PC-3 (cell line): Measurements from ENCODE around the gene SNCG. TPM values are rescaled to one million over a fixed set of nuclear protein-coding genes. Genes with fewer than 3 reads are reported as not detected.

Experiments
- ATAC-seq: fragments of 200-7000 bp; cut with Tn5 transposase; 2 replicates; pipeline ENCODE4 v1.9.1; 2020; ENCODE audit warnings: mild to moderate bottlenecking, moderate library complexity
- BruUV-seq: library from RNA; stranded (reverse); fragments of 400-500 nt; replicated peaks from 2 replicates; lab custom pipeline; 2021; lab: Mats Ljungman, UMichigan
- CTCF ChIA-PET: fragments of 300-600 bp; sonication (Branson Sonifier 250); formaldehyde crosslinking; loops from one replicate; lab custom pipeline; 2022; ENCODE audit warnings: antibody characterized with exemption; lab: Charles Lee
- POLR2A ChIA-PET: fragments of 300-600 bp; sonication (Branson Sonifier 250); formaldehyde crosslinking; loops from one replicate; lab custom pipeline; 2022; ENCODE audit warnings: antibody characterized with exemption; ENCODE audit not compliant: unreplicated experiment; lab: Charles Lee
- DNase-seq: peaks from one replicate; pipeline ENCODE4 v3.0.0-alpha.2; 2015
- H2AFZ ChIP-seq: fragments of 300-600 bp; sonication (generic); 2 replicates; pipeline ENCODE4 v1.6.0; 2016; ENCODE audit warnings: antibody characterized with exemption, low read length
- H3F3A ChIP-seq: fragments of 300-600 bp; sonication (generic); one replicate; pipeline ENCODE4 v1.6.0; 2017; ENCODE audit warnings: antibody characterized with exemption, low read length, control low read depth, mild to moderate bottlenecking; ENCODE audit not compliant: unreplicated experiment
- H3K27ac ChIP-seq: fragments of 300-600 bp; sonication (generic); 2 replicates; pipeline ENCODE4 v1.5.1; 2016; ENCODE audit warnings: mild to moderate bottlenecking, low read length
- H3K27me3 ChIP-seq: fragments of 300-600 bp; sonication (generic); 2 replicates; pipeline ENCODE4 v1.6.1; 2016; ENCODE audit warnings: low read length, mixed read lengths
- H3K36me3 ChIP-seq: fragments of 300-600 bp; sonication (generic); 2 replicates; pipeline ENCODE4 v1.6.1; 2016; ENCODE audit warnings: low read depth, mixed run types, low read length, mixed read lengths
- H3K4me1 ChIP-seq: fragments of 300-600 bp; sonication (generic); 2 replicates; pipeline ENCODE4 v1.5.1; 2016; ENCODE audit warnings: low read length; ENCODE audit not compliant: insufficient read depth
- H3K4me2 ChIP-seq: fragments of 300-600 bp; sonication (generic); 2 replicates; pipeline ENCODE4 v1.6.0; 2016; ENCODE audit warnings: low read length
- H3K4me3 ChIP-seq: fragments of 300-600 bp; sonication (generic); 2 replicates; pipeline ENCODE4 v1.5.1; 2016; ENCODE audit warnings: mild to moderate bottlenecking, low read length, mixed read lengths
- H3K79me2 ChIP-seq: fragments of 300-600 bp; sonication (generic); 2 replicates; pipeline ENCODE4 v1.6.1; 2017; ENCODE audit warnings: low read length, mixed read lengths
- H3K9ac ChIP-seq: fragments of 300-600 bp; sonication (generic); 2 replicates; pipeline ENCODE4 v1.6.0; 2016; ENCODE audit warnings: mild to moderate bottlenecking, low read length
- H3K9me2 ChIP-seq: fragments of 300-600 bp; sonication (generic); replicated peaks from 2 replicates; pipeline ENCODE4 v1.6.1; 2016; ENCODE audit warnings: mixed run types, low read length, mixed read lengths
- H3K9me3 ChIP-seq: fragments of 300-600 bp; sonication (generic); 2 replicates; pipeline ENCODE4 v1.6.1; 2016; ENCODE audit warnings: low read length, mixed read lengths
- H4K20me1 ChIP-seq: fragments of 300-600 bp; sonication (generic); 2 replicates; pipeline ENCODE4 v1.6.1; 2016; ENCODE audit warnings: low read length, mixed read lengths
- EZH2 ChIP-seq: fragments of 300-600 bp; sonication (generic); IDR thresholded peaks from one replicate; pipeline ENCODE4 v1.6.1; 2017; ENCODE audit warnings: antibody characterized with exemption, mild to moderate bottlenecking, low read length; ENCODE audit not compliant: unreplicated experiment
- EZH2phosphoT487 ChIP-seq: fragments of 300-600 bp; sonication (generic); IDR thresholded peaks from 2 replicates; pipeline ENCODE4 v1.6.1; 2018; ENCODE audit warnings: mild to moderate bottlenecking, antibody characterized with exemption, low read length, borderline replicate concordance
- intact Hi-C: fragments of 100-400 bp; cut with micrococcal nuclease; formaldehyde crosslinking; loops from 2 replicates; pipeline ENCODE4 v1.9.0; 2023
- total RNA-seq: library from RNA; depleted of rRNA; stranded (reverse); fragments of >200 nt; gene quantifications from 2 replicates; pipeline ENCODE4 v1.2.3, GENCODE V29; 2014
- TF ChIP-seq, protein P1 (sequence below): fragments of 300-600 bp; sonication (generic); conservative IDR thresholded peaks from 2 replicates; pipeline ENCODE4 v1.5.1; 2017; ENCODE audit warnings: antibody characterized with exemption, low read depth, mild to moderate bottlenecking, low read length

The SNCG gene
- total RNA-seq, 1 experiment from 2014 or later, result 2.7 TPM

DNA sequence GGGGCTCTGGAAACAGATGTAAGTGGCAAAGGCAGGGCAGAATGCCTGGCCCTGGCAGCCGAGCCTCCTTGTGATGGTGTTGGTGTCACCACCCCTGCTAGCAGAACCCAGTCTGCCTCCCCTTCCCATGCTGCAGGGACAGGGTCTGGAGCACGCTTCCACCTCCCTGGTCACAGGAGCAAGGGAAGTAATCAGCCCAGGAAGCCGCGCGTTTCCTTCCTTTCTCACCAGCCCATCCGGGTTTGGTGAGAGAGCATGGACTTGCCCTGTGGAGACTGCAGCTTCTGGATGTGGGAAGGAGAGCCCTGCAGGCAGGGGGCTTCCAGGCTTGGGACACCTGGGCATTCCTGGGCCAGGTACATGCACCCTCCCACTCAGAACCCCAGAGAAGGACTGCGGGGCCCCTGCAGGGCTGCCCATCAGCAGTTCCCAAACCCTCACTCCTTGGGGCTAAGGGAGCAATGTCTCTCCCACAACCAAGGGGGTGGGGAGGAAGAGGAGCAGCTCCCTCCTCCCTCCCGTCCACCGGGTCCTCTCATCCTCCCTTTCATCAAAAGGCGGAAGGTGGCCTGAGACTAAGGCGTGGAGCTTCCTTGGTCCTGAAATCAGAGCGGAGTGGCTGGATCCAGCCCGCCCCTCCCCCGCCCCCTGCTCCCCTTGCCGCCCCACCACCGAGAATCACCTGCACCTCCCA lies 2.8 kb upstream of the SNCG start:
- no peaks in the 10 kb centered on the region for H3K9me2 ChIP-seq
- ATAC-seq, result no peak
- H2AFZ ChIP-seq, result no peak overlapping the region
- no peaks in the 10 kb centered on the region for H3K27me3 ChIP-seq
- no peak overlapping the region for H3K4me2 ChIP-seq
- H3K9me3 ChIP-seq, result no peaks in the 10 kb centered on the region
- no peak for DNase-seq
- no peak overlapping the region for H3K27ac ChIP-seq
- H3F3A ChIP-seq, result no peaks in the 10 kb centered on the region
- intact Hi-C loops, result no loop called here
- H4K20me1 ChIP-seq, result no peaks in the 10 kb centered on the region
- H3K79me2 ChIP-seq, result no peaks in the 10 kb centered on the region
- H3K9ac ChIP-seq, result no peak overlapping the region
- peaks cover 21% of the 10 kb centered on the region for H3K4me1 ChIP-seq
- ChIA-PET POLR2A (no interaction called here), CTCF (no interaction called here)
- TF ChIP-seq EZH2 (no peak), EZH2phosphoT487 (no peak)
- TF ChIP-seq, protein P1, sequence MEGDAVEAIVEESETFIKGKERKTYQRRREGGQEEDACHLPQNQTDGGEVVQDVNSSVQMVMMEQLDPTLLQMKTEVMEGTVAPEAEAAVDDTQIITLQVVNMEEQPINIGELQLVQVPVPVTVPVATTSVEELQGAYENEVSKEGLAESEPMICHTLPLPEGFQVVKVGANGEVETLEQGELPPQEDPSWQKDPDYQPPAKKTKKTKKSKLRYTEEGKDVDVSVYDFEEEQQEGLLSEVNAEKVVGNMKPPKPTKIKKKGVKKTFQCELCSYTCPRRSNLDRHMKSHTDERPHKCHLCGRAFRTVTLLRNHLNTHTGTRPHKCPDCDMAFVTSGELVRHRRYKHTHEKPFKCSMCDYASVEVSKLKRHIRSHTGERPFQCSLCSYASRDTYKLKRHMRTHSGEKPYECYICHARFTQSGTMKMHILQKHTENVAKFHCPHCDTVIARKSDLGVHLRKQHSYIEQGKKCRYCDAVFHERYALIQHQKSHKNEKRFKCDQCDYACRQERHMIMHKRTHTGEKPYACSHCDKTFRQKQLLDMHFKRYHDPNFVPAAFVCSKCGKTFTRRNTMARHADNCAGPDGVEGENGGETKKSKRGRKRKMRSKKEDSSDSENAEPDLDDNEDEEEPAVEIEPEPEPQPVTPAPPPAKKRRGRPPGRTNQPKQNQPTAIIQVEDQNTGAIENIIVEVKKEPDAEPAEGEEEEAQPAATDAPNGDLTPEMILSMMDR, result no peak
- H3K4me3 ChIP-seq, result no peak overlapping the region
- H3K36me3 ChIP-seq, result no peaks in the 10 kb centered on the region
- BruUV-seq, result no TSS peak

DNA sequence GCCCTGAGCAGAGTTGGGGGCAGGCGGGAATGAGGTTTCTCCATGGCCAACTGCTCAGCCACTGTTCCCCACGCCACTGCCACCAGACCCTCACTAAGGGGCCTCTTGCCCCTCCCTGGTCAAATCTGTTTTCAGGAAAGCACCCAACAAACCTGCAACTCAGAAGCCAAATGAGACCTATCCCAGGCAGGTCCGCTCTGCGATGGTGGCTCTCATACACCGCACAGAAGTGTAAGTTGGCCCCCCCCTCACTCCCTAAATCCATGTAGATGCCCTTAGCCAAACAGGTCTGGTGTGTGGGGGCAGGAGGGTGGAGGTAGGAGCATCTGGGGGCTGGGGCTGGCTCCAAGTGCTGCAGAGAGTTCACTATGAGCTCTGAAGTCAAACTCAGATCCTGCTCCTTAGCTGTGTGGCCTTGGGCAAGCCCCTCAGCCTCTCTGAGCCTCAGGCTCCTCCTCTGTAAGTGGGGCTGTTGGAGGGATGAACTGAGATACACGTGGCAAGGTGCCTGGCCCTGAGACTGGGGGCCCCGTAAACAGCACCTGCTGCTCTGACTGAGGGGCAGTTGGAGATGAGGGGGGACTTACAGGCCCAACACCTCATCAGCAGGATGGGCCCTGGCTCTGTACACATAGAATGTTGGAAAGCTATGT lies 2.1 kb upstream of the SNCG start:
- no peak for ATAC-seq
- no peaks in the 10 kb centered on the region for H4K20me1 ChIP-seq
- POLR2A ChIA-PET, result no interaction called here
- H3F3A ChIP-seq, result no peaks in the 10 kb centered on the region
- intact Hi-C loops, result no loop called here
- no peak for TF ChIP-seq EZH2phosphoT487
- TF ChIP-seq, protein P1, result no peak
- no peak for TF ChIP-seq EZH2
- no peak overlapping the region for H3K4me2 ChIP-seq
- no peaks in the 10 kb centered on the region for H3K9me2 ChIP-seq
- no peaks in the 10 kb centered on the region for H3K79me2 ChIP-seq
- no peaks in the 10 kb centered on the region for H3K27me3 ChIP-seq
- BruUV-seq, result no TSS peak
- H3K9me3 ChIP-seq, result no peaks in the 10 kb centered on the region
- no peak overlapping the region for H3K9ac ChIP-seq
- no peak overlapping the region for H2AFZ ChIP-seq
- CTCF ChIA-PET, result no interaction called here
- no peak for DNase-seq
- no peak overlapping the region for H3K27ac ChIP-seq
- H3K36me3 ChIP-seq, result no peaks in the 10 kb centered on the region
- H3K4me1 ChIP-seq, result peaks cover 28% of the 10 kb centered on the region
- H3K4me3 ChIP-seq, result no peak overlapping the region

DNA sequence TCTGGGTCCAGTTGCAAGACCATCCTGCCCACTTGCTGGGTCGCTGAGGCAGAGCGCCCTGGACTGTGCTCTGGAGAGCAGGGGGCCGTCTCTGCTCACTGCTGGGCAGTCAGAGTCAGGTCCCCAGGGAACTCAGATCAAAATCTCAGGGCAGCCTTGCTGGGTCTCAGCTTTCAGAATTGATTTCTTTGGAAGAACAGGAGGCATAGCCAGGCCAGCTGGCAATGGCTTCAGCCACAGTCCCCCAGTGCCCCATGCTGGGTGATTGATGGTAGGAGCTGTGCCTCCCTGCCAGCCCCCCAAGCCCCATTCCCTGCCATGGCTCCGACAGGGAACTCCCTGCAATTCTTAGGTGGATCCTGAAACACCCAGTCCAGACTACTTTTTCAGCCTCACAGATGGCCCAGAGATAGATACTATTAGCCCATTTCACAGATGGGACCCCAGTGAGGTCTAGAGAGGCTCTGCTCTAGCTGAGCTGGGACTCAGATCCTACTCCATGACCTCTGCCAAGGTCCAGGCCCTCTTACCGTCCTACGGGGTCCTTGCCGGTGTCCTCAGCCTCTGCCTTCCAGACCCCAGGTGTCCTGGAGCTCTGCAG lies 1.5 kb upstream of the SNCG start:
- Histone ChIP-seq H3K4me1 (peaks cover 33% of the 10 kb centered on the region), H4K20me1 (no peaks in the 10 kb centered on the region), H3K4me2 (no peak overlapping the region), H3K36me3 (no peaks in the 10 kb centered on the region), H3K79me2 (no peaks in the 10 kb centered on the region), H3K9ac (no peak overlapping the region), H3K9me2 (no peaks in the 10 kb centered on the region), H3K4me3 (no peak overlapping the region), H3K27ac (no peak overlapping the region), H2AFZ (no peak overlapping the region), H3K9me3 (no peaks in the 10 kb centered on the region), H3K27me3 (no peaks in the 10 kb centered on the region), H3F3A (no peaks in the 10 kb centered on the region)
- BruUV-seq, result no TSS peak
- intact Hi-C loops, result no loop called here
- TF ChIP-seq EZH2phosphoT487 (no peak), EZH2 (no peak)
- TF ChIP-seq, protein P1, result no peak
- ChIA-PET POLR2A (no interaction called here), CTCF (no interaction called here)
- ATAC-seq (no peak), DNase-seq (no peak)
